BJ (cell line): ENCODE results near the gene RNFT2. TPM values are rescaled to one million over a fixed set of nuclear protein-coding genes. Genes with fewer than 3 reads are reported as not detected.

ENCODE experiments used
- CTCF ChIA-PET: fragments of 350-600 bp; formaldehyde crosslinking; extraction: SDS; loops from one replicate; lab custom pipeline; 2021; ENCODE audit warnings: antibody characterized with exemption, inconsistent platforms; lab: Yijun Ruan, JAX
- POLR2A ChIA-PET: fragments of 300-600 bp; sonication (Branson Sonifier 250); formaldehyde crosslinking; extraction: SDS; loops from one replicate; lab custom pipeline; 2021; ENCODE audit warnings: antibody characterized with exemption; lab: Charles Lee
- DNase-seq: peaks from one replicate; pipeline ENCODE4 v3.0.0-alpha.2; 2011; ENCODE audit warnings: low read depth
- H3K27me3 ChIP-seq: 2 replicates; pipeline ENCODE4 v1.6.0; 2011; ENCODE audit warnings: low read length; ENCODE audit not compliant: control insufficient read depth, insufficient read depth
- H3K36me3 ChIP-seq: 2 replicates; pipeline ENCODE4 v1.5.1; 2011; ENCODE audit warnings: low read length; ENCODE audit not compliant: control insufficient read depth, insufficient read depth
- H3K4me3 ChIP-seq: 2 replicates; pipeline ENCODE4 v1.5.1; 2011; ENCODE audit warnings: low read depth, mild to moderate bottlenecking, control low read depth, low read length
- CTCF ChIP-seq: IDR thresholded peaks from 2 replicates; pipeline ENCODE4 v1.5.1; 2011; ENCODE audit warnings: low read depth, mild to moderate bottlenecking, control low read depth, inconsistent platforms, low read length, moderate library complexity; ENCODE audit not compliant: insufficient read depth
- polyA plus RNA-seq: library from polyadenylated mRNA; depleted of rRNA; stranded (reverse); fragments of >200 nt; gene quantifications from 2 replicates; pipeline ENCODE4 v1.2.3, GENCODE V29; 2011

Gene RNFT2
- polyA plus RNA-seq, 1 experiment, result 1.2 TPM

GRCh38 chr12:116697305-116697704 lies 40.8 kb upstream of the RNFT2 start:
- CTCF ChIA-PET, result interaction anchor here (0.5 to 1.9 kb wide), 3 partner anchors 185 to 439 kb away, joined by 3 to 6 read pairs (median 3); no protein-coding TSS in a partner anchor
- Histone ChIP-seq H3K36me3 (no peaks in the 10 kb centered on the region), H3K4me3 (no peak overlapping the region), H3K27me3 (peaks cover 23% of the 10 kb centered on the region)
- TF ChIP-seq CTCF, result peak; percentile 23; the same call in 1 of the 2 replicates
- POLR2A ChIA-PET, result no interaction called here
- DNase-seq, result no peak

DNA sequence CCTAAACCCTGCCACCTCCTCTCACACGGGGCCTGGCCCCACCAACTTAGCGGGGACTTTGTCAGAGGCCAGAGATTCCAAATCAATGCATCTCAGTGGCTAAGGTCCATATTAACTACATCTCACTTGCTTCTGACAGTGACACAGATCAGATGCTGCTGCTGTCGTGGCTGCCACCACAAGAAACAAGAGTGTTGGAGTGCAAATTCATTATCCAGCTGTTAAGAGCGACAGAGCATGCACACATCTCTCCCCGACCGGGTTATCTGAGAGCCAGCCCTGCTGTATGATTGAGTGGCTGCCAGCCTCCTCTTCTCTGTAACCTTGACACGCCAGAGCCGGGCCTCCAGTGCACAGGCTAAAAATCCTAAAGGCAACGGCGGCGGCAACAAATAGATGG lies 40.4 kb upstream of the RNFT2 start:
- Histone ChIP-seq H3K27me3 (peaks cover 23% of the 10 kb centered on the region), H3K4me3 (no peak overlapping the region), H3K36me3 (no peaks in the 10 kb centered on the region)
- ChIA-PET CTCF (interaction anchor here (0.9 to 3.0 kb wide), 3 partner anchors 11 to 248 kb away, joined by 3 to 14 read pairs (median 3); partner anchors contain the start of gene HRK), POLR2A (no interaction called here)
- no peak for TF ChIP-seq CTCF
- DNase-seq, result no peak

DNA sequence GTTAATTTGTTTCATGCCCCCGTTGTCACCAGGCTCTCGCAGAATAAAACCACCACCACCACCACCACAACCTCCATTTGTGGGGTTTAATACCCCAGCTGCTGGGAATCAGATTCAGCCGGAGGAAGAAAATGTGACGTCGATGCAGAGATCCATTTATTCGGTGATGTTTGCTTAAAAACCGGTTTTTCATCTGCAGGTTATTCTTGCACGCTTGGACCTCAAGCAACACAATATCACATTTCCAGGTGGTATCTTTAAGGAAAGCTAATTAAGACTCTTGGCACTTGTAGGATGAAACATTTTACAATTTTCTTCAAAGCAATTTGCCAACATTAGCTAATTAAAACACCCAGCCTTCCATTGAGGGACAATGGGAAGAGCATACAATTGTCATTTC lies 40.0 kb upstream of the RNFT2 start:
- Histone ChIP-seq H3K36me3 (no peaks in the 10 kb centered on the region), H3K27me3 (peaks cover 22% of the 10 kb centered on the region), H3K4me3 (no peak overlapping the region)
- no peak for TF ChIP-seq CTCF
- CTCF ChIA-PET, result interaction anchor here (0.6 to 3.0 kb wide), 4 partner anchors 10 to 247 kb away, joined by 3 to 14 read pairs (median 3); partner anchors contain the start of gene HRK
- no peak for DNase-seq
- POLR2A ChIA-PET, result no interaction called here

DNA sequence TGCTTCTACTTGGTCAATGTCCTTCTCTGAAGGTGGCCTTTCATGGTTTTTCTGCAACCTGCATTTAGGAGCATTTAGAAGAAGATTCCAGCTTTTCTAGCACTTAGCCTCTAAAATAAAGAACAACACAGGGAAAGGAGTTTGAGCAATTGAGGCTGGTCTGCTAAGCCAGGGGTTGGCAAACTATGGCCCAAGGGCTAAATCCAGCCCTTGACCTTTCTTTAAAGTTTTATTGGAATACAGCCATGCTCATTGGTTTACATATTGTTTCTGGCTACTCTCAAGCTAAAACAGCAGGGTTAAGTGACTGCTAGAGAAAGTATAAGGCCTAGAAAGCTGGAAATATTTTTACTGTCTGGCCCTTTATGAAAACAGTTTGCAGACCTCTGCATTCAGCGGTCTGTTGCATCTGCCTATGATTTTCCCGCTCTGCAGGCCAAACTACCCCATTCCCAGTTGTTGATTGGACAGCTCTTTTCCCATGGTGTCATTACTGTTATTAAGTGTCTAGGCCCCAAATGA lies 39.5 kb upstream of the RNFT2 start:
- Histone ChIP-seq H3K27me3 (peaks cover 17% of the 10 kb centered on the region), H3K36me3 (no peaks in the 10 kb centered on the region), H3K4me3 (no peak overlapping the region)
- CTCF ChIA-PET, result interaction anchor here (0.6 to 3.0 kb wide), 4 partner anchors 10 to 701 kb away, joined by 3 to 14 read pairs (median 3); partner anchors contain the start of gene HRK
- no peak for TF ChIP-seq CTCF
- POLR2A ChIA-PET, result no interaction called here
- no peak for DNase-seq

- CTCF ChIA-PET, result interaction anchor here (0.6 to 3.0 kb wide), 5 partner anchors 9 to 702 kb away, joined by 3 to 19 read pairs (median 3); partner anchors contain the start of gene HRK
- POLR2A ChIA-PET, result no interaction called here
- Histone ChIP-seq H3K36me3 (no peaks in the 10 kb centered on the region), H3K4me3 (no peak overlapping the region), H3K27me3 (peaks cover 5% of the 10 kb centered on the region)
- no peak for TF ChIP-seq CTCF
- no peak for DNase-seq
Observed at GRCh38 chr12:116700066-116700465, 38.0 kb upstream of the RNFT2 start.
